Measurements from ENCODE around the gene NPY5R.
A peak's percentile ranks its signal among the peaks of the same experiment; 100 is the strongest.

NPY5R gene

DNA sequence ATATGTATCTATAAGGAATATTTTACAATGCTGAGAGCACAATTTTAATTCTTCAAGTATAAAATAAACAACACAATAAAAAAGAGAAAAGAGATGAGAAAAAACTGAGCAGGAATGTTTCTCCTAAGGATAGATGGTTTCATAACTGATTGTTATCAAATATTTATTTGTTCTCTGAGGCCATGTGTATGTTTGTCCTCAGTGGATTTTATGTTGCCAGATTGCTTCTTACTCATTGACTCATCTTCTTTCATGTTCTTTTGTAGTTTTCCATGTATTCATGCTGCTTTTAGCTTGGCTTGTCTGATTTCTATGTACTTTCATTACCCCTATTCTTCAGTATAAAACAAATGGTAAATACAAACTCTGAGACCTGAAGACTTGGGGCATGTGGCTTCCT lies 41.2 kb downstream of the NPY5R start:
- no peak for DNase-seq (ENCODE audit: low read depth)

DNA sequence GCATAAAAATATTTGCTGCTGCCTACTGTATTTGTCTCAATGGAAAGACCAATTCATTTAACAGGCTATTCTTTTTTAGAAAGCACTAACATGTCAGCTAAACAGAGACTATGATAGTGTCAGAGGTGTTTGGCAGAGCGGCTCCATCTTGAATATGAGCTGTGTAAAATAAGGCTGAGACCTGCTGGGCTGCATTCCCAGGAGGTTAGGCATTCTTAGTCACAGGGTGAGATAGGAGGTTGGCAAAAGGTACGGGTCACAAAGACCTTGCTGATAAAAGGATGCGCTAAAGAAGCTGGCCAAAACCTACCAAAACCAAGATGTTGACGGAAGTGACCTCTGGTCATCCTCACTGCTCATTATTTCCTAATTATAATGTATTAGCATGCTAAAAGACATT lies 41.8 kb downstream of the NPY5R start:
- DNase-seq (ENCODE audit: low read depth) = no peak

DNA sequence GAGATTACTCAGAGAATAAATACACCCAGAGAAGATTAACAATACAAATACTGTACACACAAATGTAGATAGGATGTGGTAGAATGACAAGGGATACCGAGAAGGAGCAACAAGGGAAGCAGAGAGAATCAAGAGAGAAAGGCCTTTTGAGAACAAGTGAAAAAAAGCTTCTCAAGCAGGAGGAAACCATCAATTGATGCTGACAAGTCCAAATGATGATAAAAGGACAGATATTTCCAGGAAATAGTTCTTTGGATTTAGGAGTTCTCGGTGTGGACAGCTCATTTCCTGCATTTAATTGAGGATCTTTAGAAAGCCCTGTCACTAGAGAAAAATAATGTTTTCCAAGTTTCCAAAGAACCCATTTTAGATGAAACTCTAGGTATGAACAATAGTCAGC lies 48.1 kb downstream of the NPY5R start:
- no peak for DNase-seq (ENCODE audit: low read depth)

DNA sequence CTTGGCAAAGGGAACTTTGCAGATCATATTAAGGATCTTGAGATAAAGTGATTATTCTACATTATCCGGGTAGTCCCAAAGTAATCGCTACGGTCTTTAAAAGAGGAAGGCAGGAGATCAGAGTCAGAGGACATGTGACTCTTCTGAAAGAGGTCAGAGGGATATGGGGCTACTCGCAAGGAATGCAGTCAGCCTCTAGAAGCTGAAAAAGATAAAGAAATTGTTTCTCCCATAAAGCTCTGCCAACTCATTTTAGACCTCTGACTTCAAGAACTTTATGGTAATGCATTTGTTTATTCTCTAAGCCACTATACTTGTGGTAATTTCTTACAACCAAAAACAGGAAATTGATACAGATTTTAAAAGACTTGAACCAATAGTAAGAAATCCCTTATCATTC lies 48.6 kb downstream of the NPY5R start:
- DNase-seq (ENCODE audit: low read depth) = no peak

DNA sequence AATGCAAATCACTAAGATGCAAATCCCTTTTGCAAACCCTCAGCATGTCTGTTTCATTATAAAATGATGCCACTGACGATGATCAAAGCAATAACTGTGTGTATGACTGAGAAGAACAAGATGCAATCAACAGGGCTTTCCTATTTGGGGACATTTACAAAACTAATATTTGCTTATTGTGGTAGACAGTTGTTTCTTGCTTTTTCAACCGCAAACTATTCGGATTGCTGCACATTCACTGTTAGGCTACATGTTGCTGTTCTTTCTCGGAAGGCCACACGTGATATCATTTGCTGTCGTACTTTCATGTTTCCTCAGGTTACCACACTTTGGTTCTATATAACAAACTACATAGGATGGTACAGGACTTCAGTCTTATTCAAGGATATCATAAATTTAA lies 49.8 kb downstream of the NPY5R start:
- DNase-seq (ENCODE audit: low read depth) = no peak

DNA sequence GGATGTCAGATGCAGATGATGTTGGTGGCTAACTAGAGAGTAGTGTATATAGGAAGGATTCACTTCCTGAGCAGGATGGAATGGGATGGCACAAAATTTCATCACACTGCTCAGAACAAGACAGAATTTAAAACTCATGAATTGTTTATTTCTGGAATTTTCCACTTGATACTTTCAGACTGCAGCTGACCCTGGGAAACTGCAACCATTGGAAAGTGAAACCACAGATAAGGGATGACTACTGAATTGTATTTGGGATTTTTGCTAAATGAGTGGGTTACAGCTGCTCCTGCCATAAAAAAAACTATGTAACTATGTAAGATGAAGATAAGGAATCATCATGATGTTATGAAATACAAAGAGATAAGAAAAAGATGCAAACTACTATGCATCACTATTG lies 51.4 kb downstream of the NPY5R start:
- DNase-seq (ENCODE audit: low read depth) = peak; percentile 50

DNA sequence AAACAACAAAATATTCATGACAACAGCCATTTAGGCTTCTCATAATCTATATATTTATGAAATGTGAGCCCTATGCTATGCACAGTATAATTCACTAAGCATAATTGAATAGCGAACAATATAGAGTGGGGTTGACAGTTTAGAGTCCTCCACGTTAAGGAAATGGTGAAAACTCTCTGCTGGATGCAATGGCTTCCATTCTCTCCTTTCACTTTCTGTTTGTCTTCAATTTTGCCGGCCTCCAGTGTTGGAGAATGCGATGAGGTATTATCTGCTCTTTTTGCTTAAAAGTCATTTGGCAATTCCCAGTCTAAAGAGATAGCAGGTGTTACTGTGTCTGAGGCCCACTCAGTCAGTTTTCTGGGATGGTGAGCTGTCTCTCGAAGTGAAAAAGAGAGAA lies 52.1 kb downstream of the NPY5R start:
- no peak for DNase-seq (ENCODE audit: low read depth)

DNA sequence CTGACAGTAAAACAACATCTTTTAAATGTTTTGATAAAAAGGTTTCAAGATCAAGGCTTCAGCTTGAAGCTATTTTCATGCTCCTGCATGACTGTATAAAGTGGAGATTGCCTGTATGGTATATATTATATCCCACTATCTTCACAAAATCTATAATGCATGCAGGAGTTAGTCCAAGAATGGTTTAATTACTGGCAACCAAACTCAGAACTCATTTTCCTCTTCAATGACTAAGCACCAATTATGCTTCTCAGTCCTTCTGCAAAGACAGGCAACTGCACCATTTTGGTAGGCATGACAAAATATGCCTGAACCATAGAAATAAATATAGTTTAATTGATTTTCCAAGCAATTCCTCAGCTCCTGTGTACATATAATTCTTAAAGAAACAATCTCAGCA lies 54.5 kb downstream of the NPY5R start:
- no peak for DNase-seq (ENCODE audit: low read depth)

DNA sequence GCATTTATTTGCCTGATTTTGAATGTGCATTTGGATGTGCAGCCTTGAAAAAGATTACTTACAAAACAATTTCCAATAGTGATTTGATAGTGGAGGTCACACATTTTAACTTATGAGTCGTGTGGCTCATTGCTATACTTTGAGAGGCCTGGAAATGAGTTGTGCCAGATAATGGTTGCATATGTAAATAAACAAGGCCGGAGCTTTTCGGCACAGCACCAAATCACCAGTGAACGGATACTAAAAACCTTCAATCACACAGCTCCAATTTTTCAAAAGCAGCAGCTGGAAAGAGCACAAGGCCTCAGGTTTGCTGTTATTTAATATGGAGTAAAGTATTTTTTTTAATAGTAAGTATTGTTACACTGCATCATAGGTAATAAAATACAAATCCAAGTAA lies 57.2 kb downstream of the NPY5R start:
- DNase-seq (ENCODE audit: low read depth) = no peak
